Smooth muscle cell of the umbilical artery (primary cell): ENCODE results near the gene USP26. TPM values are rescaled to one million over a fixed set of nuclear protein-coding genes. Genes with fewer than 3 reads are reported as not detected.

Experiments used
- total RNA-seq: library from RNA; depleted of rRNA; stranded (reverse); fragments of >200 nt; gene quantifications from 2 replicates; pipeline ENCODE4 v1.2.3, GENCODE V29; 2014

Gene USP26, protein sequence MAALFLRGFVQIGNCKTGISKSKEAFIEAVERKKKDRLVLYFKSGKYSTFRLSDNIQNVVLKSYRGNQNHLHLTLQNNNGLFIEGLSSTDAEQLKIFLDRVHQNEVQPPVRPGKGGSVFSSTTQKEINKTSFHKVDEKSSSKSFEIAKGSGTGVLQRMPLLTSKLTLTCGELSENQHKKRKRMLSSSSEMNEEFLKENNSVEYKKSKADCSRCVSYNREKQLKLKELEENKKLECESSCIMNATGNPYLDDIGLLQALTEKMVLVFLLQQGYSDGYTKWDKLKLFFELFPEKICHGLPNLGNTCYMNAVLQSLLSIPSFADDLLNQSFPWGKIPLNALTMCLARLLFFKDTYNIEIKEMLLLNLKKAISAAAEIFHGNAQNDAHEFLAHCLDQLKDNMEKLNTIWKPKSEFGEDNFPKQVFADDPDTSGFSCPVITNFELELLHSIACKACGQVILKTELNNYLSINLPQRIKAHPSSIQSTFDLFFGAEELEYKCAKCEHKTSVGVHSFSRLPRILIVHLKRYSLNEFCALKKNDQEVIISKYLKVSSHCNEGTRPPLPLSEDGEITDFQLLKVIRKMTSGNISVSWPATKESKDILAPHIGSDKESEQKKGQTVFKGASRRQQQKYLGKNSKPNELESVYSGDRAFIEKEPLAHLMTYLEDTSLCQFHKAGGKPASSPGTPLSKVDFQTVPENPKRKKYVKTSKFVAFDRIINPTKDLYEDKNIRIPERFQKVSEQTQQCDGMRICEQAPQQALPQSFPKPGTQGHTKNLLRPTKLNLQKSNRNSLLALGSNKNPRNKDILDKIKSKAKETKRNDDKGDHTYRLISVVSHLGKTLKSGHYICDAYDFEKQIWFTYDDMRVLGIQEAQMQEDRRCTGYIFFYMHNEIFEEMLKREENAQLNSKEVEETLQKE
- not detected in 2 replicates for total RNA-seq

GRCh38 chrX:133097031-133097430, at the start of gene USP26:
Gene USP26, minus strand, starts transcription at chrX:133097109. Its CDS starts 68,889 bp downstream, at chrX:133028220.

Other genes with a start within 250 kb of the USP26 start
- gene HS6ST2, start 138.5 kb downstream of the USP26 start, total RNA-seq, result under 0.01 and 0.42 TPM in 2 replicates
- not detected in 2 replicates for gene TFDP3, start 121.2 kb upstream of the USP26 start, total RNA-seq